ENCODE measurements around the gene DNAH9. TPM values are rescaled to one million over a fixed set of nuclear protein-coding genes. Genes with fewer than 3 reads are reported as not detected.

Gene DNAH9
- total and polyA plus RNA-seq, 11 donors: 0.07 to 2.3 (median 0.49) TPM; not detected in 7

- intact Hi-C loops (cut with DNase I): loop anchor here in 1 of 10 donors (10.0 kb wide), 1 partner anchor 59 kb away; no protein-coding TSS in a partner anchor
- Histone ChIP-seq H3K4me3 (no peak overlapping the region), H3K27me3 (no peaks in the 10 kb centered on the region), H3K9me3 (no peaks in the 10 kb centered on the region), H3K27ac (no peak overlapping the region), H3K4me1 (peaks cover 0 to 28% (median 4%) of the 10 kb centered on the region in 12 donors), H3K36me3 (no peaks in the 10 kb centered on the region)
- TF ChIP-seq POLR2A (IDR thresholded peaks at IDR 0.05) (no peak), CTCF (IDR thresholded peaks at IDR 0.05) (no peak)
- DNase-seq (no peak), ATAC-seq (no peak)
Measured at GRCh38 chr17:11813871-11814270, 215.6 kb downstream of the DNAH9 start.

DNA sequence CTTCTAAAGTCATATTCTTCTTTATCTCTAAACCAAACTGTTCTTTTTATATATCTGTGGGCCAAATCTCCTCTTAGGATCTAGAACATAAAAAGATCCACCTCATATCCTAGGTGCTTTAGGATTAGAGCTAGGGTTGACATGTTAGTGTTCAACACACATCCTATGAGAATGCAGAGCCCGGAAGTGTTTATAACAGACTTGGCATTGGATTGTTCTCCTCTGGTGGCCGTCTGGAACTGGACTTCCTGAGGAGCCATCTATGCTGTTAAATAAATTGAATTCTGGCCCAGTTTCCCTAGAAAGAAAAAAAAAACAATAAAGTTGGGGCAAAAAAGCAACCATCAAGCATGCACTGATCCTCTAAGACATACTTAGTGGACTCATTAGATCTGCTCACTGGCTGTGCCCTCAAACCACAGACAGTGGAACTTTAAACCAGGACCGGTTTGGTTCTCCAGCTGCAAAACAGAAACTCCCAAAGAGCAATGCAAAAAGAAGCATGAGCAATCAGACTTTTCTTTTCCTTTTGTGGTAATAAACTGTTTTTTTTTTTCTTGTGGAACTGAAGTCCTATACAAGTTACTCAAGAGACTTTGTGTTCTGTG, 216.5 kb downstream of the DNAH9 start:
- no peaks in the 10 kb centered on the region for H3K36me3 ChIP-seq
- 37 to 53% (median 46%) methylated on average over 3 of the region's 3 CpGs for WGBS, 4 donors
- peaks cover 0 to 28% (median 4%) of the 10 kb centered on the region in 12 donors for H3K4me1 ChIP-seq
- H3K27ac ChIP-seq: no peak overlapping the region
- intact Hi-C loops (cut with DNase I): loop anchor here in 1 of 10 donors (10.0 kb wide), 1 partner anchor 60 kb away; no protein-coding TSS in a partner anchor
- DNase-seq (no peak), ATAC-seq (peak in 1 of 4 donors; percentile 51)
- H3K9me3 ChIP-seq: no peaks in the 10 kb centered on the region
- H3K4me3 ChIP-seq: no peak overlapping the region
- TF ChIP-seq CTCF (IDR thresholded peaks at IDR 0.05): no peak
- TF ChIP-seq POLR2A (IDR thresholded peaks at IDR 0.05): no peak
- no peaks in the 10 kb centered on the region for H3K27me3 ChIP-seq

- no peak overlapping the region for H3K4me3 ChIP-seq
- peaks cover 0 to 28% (median 4%) of the 10 kb centered on the region in 12 donors for H3K4me1 ChIP-seq
- H3K36me3 ChIP-seq: no peaks in the 10 kb centered on the region
- no peaks in the 10 kb centered on the region for H3K9me3 ChIP-seq
- ATAC-seq: no peak
- intact Hi-C loops (cut with DNase I): loop anchor here in 1 of 10 donors (10.0 kb wide), 1 partner anchor 62 kb away; no protein-coding TSS in a partner anchor
- 74 to 81% (median 78%) methylated on average over 2 of the region's 2 CpGs for WGBS, 4 donors
- H3K27me3 ChIP-seq: no peaks in the 10 kb centered on the region
- no peak for DNase-seq
- no peak overlapping the region for H3K27ac ChIP-seq
- TF ChIP-seq CTCF (IDR thresholded peaks at IDR 0.05) (no peak), POLR2A (IDR thresholded peaks at IDR 0.05) (no peak)
Measured at GRCh38 chr17:11816409-11816808, 218.1 kb downstream of the DNAH9 start.

DNA sequence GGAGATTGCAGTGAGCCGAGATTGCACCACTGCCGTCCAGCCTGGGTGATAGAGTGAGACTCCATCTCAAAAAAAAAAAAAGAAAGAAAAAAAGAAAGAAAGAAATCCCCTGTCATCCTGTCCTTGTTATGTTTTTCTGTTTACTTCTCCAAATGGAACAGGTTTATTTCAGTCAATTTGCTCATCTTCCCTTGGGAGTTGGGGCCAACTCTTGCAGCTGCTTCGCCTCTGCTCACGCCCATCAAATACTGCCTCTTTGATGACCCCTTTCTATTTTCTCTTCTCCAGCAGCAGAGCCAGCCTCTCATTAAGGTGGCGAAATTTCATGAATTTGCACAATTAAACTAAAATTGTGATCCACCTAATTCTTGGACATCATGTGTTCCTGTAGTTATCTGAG, 225.6 kb downstream of the DNAH9 start:
- Histone ChIP-seq H3K27ac (no peak overlapping the region), H3K36me3 (no peaks in the 10 kb centered on the region), H3K27me3 (no peaks in the 10 kb centered on the region), H3K9me3 (no peaks in the 10 kb centered on the region), H3K4me1 (peaks cover 0 to 4% (median 0%) of the 10 kb centered on the region in 12 donors), H3K4me3 (no peak overlapping the region)
- 52 to 75% (median 71%) methylated on average over 5 of the region's 5 CpGs for WGBS, 4 donors
- no peak for ATAC-seq
- intact Hi-C loops (cut with DNase I): no loop called here
- DNase-seq: no peak
- TF ChIP-seq CTCF (IDR thresholded peaks at IDR 0.05): no peak
